PC-3 (cell line): ENCODE results near the gene ARID5A.

Experiments
- EZH2 ChIP-seq: fragments of 300-600 bp; sonication (generic); IDR thresholded peaks from one replicate; pipeline ENCODE4 v1.6.1; 2017; ENCODE audit warnings: antibody characterized with exemption, mild to moderate bottlenecking, low read length; ENCODE audit not compliant: unreplicated experiment
- TF ChIP-seq, protein P1 (sequence below): fragments of 300-600 bp; sonication (generic); conservative IDR thresholded peaks from 2 replicates; pipeline ENCODE4 v1.5.1; 2017; ENCODE audit warnings: antibody characterized with exemption, low read depth, mild to moderate bottlenecking, low read length

DNA sequence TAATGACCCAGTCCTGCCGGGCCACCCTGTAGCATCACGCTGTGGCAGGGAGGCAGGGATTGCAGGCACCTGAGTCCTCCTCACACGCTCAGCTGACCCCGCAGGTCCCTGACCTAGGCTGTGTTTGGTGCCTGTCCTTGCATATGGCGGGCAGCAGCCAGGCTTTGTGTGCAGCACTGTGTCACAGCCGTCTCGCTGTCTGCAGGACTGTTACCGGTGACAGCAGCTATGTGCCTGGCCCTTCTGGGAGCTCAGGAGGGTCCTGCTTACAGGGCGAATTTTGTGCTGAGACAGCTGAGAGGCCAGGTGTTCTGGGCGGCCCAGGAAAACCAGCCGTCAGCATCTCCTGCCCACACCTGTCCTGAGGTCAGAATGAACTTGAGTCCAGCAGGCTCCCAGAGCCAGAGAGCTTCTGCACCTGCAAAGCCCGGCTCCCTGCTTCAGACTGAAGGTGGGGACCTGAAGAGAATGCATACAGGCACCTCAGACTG lies 10.4 kb upstream of the ARID5A start:
- TF ChIP-seq, protein P1, sequence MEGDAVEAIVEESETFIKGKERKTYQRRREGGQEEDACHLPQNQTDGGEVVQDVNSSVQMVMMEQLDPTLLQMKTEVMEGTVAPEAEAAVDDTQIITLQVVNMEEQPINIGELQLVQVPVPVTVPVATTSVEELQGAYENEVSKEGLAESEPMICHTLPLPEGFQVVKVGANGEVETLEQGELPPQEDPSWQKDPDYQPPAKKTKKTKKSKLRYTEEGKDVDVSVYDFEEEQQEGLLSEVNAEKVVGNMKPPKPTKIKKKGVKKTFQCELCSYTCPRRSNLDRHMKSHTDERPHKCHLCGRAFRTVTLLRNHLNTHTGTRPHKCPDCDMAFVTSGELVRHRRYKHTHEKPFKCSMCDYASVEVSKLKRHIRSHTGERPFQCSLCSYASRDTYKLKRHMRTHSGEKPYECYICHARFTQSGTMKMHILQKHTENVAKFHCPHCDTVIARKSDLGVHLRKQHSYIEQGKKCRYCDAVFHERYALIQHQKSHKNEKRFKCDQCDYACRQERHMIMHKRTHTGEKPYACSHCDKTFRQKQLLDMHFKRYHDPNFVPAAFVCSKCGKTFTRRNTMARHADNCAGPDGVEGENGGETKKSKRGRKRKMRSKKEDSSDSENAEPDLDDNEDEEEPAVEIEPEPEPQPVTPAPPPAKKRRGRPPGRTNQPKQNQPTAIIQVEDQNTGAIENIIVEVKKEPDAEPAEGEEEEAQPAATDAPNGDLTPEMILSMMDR: no peak
- TF ChIP-seq EZH2: no peak
